Activated CD4-positive, alpha-beta T cell treated with anti-CD3 and anti-CD28 coated beads, Interleukin-2, amount 10 ng/mL, durations not matched to agents 7 days and 5 days (primary cell): ENCODE results near the gene EP300. TPM values are rescaled to one million over a fixed set of nuclear protein-coding genes. Genes with fewer than 3 reads are reported as not detected.

Experiments
- CTCF ChIA-PET: fragments of 350-600 bp; sonication (Branson Sonifier 250); formaldehyde crosslinking; loops from one replicate; lab custom pipeline; 2021; ENCODE audit warnings: antibody characterized with exemption; lab: Charles Lee
- POLR2A ChIA-PET: fragments of 350-600 bp; sonication (Branson Sonifier 250); formaldehyde crosslinking; loops from one replicate; lab custom pipeline; 2021; ENCODE audit warnings: antibody characterized with exemption; lab: Charles Lee
- DNase-seq: peaks from one replicate; pipeline ENCODE4 v3.0.0-alpha.2; 2020
- H3K27ac Mint-ChIP-seq: one replicate; pipeline ENCODE4 v1.8.0; 2021; ENCODE audit warnings: mild to moderate bottlenecking, moderate library complexity, mixed read lengths
- H3K27me3 Mint-ChIP-seq: one replicate; pipeline ENCODE4 v1.8.0; 2021; ENCODE audit warnings: mixed read lengths
- H3K36me3 Mint-ChIP-seq: one replicate; pipeline ENCODE4 v1.8.0; 2021; ENCODE audit warnings: low read depth, mixed read lengths
- H3K4me1 Mint-ChIP-seq: one replicate; pipeline ENCODE4 v1.8.0; 2021; ENCODE audit warnings: mixed read lengths
- H3K4me3 Mint-ChIP-seq: one replicate; pipeline ENCODE4 v1.8.0; 2021; ENCODE audit warnings: mild to moderate bottlenecking, moderate library complexity, mixed read lengths
- H3K9me3 Mint-ChIP-seq: one replicate; pipeline ENCODE4 v1.8.0; 2021; ENCODE audit warnings: mixed read lengths
- total RNA-seq, 2 experiments: library from RNA; stranded (reverse); gene quantifications; one replicate each; pipeline ENCODE4 v1.2.3, GENCODE V29; 2021

Gene EP300
- total RNA-seq, 2 experiments from 2014 or later: 78.7 to 79.2 TPM

GRCh38 chr22:41204992-41205900, 112.9 kb downstream of the EP300 start, which contains the start of gene L3MBTL2:
Gene L3MBTL2 (plus strand): TSS chr22:41205312. CDS start chr22:41205363, 51 bp downstream.
- ChIA-PET CTCF (no interaction called here), POLR2A (no interaction called here)
- peak within 1 kb of the TSS; percentile 96 for H3K4me3 Mint-ChIP-seq
- peak within 1 kb of the TSS; percentile 94 for H3K27ac Mint-ChIP-seq
- peaks cover 28% of the 10 kb centered on the region for H3K4me1 Mint-ChIP-seq
- H3K27me3 Mint-ChIP-seq: peaks cover 22% of the 10 kb centered on the region
- peaks cover 10% of the 10 kb centered on the region for H3K36me3 Mint-ChIP-seq
- peak; percentile 99 for DNase-seq
- H3K9me3 Mint-ChIP-seq: no peaks in the 10 kb centered on the region

- H3K27ac Mint-ChIP-seq: no peak overlapping the region
Observed at GRCh38 chr22:41206719-41207118, 114.3 kb downstream of the EP300 start.

GRCh38 chr22:41215409-41215808, 123.0 kb downstream of the EP300 start:
- Mint-ChIP-seq H3K9me3 (no peaks in the 10 kb centered on the region), H3K27me3 (no peaks in the 10 kb centered on the region), H3K27ac (no peak overlapping the region), H3K4me3 (no peak overlapping the region), H3K36me3 (peaks cover 40% of the 10 kb centered on the region), H3K4me1 (peaks cover 25% of the 10 kb centered on the region)
- ChIA-PET CTCF (interaction anchor here (1.9 kb wide), 1 partner anchor 22 kb away, joined by 8 read pairs; no protein-coding TSS in a partner anchor), POLR2A (no interaction called here)
- DNase-seq: no peak

More at GRCh38 chr22:41206719-41207118, 114.3 kb downstream of the EP300 start:
- POLR2A ChIA-PET: no interaction called here
- peaks cover 11% of the 10 kb centered on the region for H3K36me3 Mint-ChIP-seq
- peak overlapping the region; percentile 48 for H3K4me3 Mint-ChIP-seq
- H3K4me1 Mint-ChIP-seq: peaks cover 28% of the 10 kb centered on the region
- no peak for DNase-seq
- peaks cover 14% of the 10 kb centered on the region for H3K27me3 Mint-ChIP-seq
- H3K9me3 Mint-ChIP-seq: no peaks in the 10 kb centered on the region
- CTCF ChIA-PET: interaction anchor here (0.7 to 2.1 kb wide), 3 partner anchors 9 to 284 kb away, joined by 3 to 9 read pairs (median 7); no protein-coding TSS in a partner anchor

GRCh38 chr22:41215926-41216325, 123.5 kb downstream of the EP300 start:
- no peak overlapping the region for H3K4me3 Mint-ChIP-seq
- peaks cover 43% of the 10 kb centered on the region for H3K36me3 Mint-ChIP-seq
- CTCF ChIA-PET: interaction anchor here (1.3 to 1.9 kb wide), 2 partner anchors 8 to 22 kb away, joined by 3 to 8 read pairs; no protein-coding TSS in a partner anchor
- DNase-seq: no peak
- H3K27ac Mint-ChIP-seq: no peak overlapping the region
- POLR2A ChIA-PET: no interaction called here
- H3K9me3 Mint-ChIP-seq: no peaks in the 10 kb centered on the region
- peaks cover 25% of the 10 kb centered on the region for H3K4me1 Mint-ChIP-seq
- no peaks in the 10 kb centered on the region for H3K27me3 Mint-ChIP-seq

- DNase-seq: no peak
- Mint-ChIP-seq H3K36me3 (peaks cover 45% of the 10 kb centered on the region), H3K27ac (peak overlapping the region; percentile 80), H3K4me3 (peak overlapping the region; percentile 34), H3K4me1 (peaks cover 25% of the 10 kb centered on the region), H3K9me3 (no peaks in the 10 kb centered on the region), H3K27me3 (no peaks in the 10 kb centered on the region)
- ChIA-PET POLR2A (interaction anchor here (1.3 kb wide), 1 partner anchor 20 kb away, joined by 3 read pairs; no protein-coding TSS in a partner anchor), CTCF (interaction anchor here (0.6 to 1.4 kb wide), 5 partner anchors 9 to 1827 kb away, joined by 3 to 5 read pairs (median 3); no protein-coding TSS in a partner anchor)
Observed at GRCh38 chr22:41216984-41217383, 124.6 kb downstream of the EP300 start.

- Mint-ChIP-seq H3K9me3 (no peaks in the 10 kb centered on the region), H3K4me3 (peak overlapping the region; percentile 38), H3K36me3 (peaks cover 43% of the 10 kb centered on the region), H3K27me3 (no peaks in the 10 kb centered on the region), H3K27ac (peak overlapping the region; percentile 80), H3K4me1 (peaks cover 25% of the 10 kb centered on the region)
- ChIA-PET POLR2A (interaction anchor here (1.3 kb wide), 1 partner anchor 20 kb away, joined by 3 read pairs; no protein-coding TSS in a partner anchor), CTCF (interaction anchor here (0.6 to 1.4 kb wide), 4 partner anchors 10 to 67 kb away, joined by 3 to 5 read pairs (median 4); no protein-coding TSS in a partner anchor)
- DNase-seq: peak; percentile 67
Observed at GRCh38 chr22:41217553-41218157, 125.3 kb downstream of the EP300 start.

GRCh38 chr22:41222846-41223507, 130.6 kb downstream of the EP300 start:
- no peak overlapping the region for H3K4me3 Mint-ChIP-seq
- no peak for DNase-seq
- no peak overlapping the region for H3K27ac Mint-ChIP-seq
- ChIA-PET CTCF (interaction anchor here (0.5 to 3.0 kb wide), 4 partner anchors 11 to 352 kb away, joined by 3 to 13 read pairs (median 4); no protein-coding TSS in a partner anchor), POLR2A (no interaction called here)
- no peaks in the 10 kb centered on the region for H3K9me3 Mint-ChIP-seq
- H3K36me3 Mint-ChIP-seq: peaks cover 20% of the 10 kb centered on the region
- no peaks in the 10 kb centered on the region for H3K27me3 Mint-ChIP-seq
- peaks cover 6% of the 10 kb centered on the region for H3K4me1 Mint-ChIP-seq

- Mint-ChIP-seq H3K9me3 (no peaks in the 10 kb centered on the region), H3K27me3 (no peaks in the 10 kb centered on the region), H3K36me3 (peaks cover 20% of the 10 kb centered on the region), H3K4me1 (peaks cover 2% of the 10 kb centered on the region), H3K27ac (no peak overlapping the region), H3K4me3 (no peak overlapping the region)
- POLR2A ChIA-PET: no interaction called here
- CTCF ChIA-PET: interaction anchor here (0.5 to 3.0 kb wide), 3 partner anchors 10 to 16 kb away, joined by 3 to 13 read pairs (median 4); no protein-coding TSS in a partner anchor
- no peak for DNase-seq
Observed at GRCh38 chr22:41223535-41223934, 131.1 kb downstream of the EP300 start.

- ChIA-PET CTCF (interaction anchor here (0.5 to 2.3 kb wide), 4 partner anchors 11 to 332 kb away, joined by 3 to 17 read pairs (median 3); no protein-coding TSS in a partner anchor), POLR2A (interaction anchor here (0.7 kb wide), 1 partner anchor 11 kb away, joined by 3 read pairs; no protein-coding TSS in a partner anchor)
- H3K4me1 Mint-ChIP-seq: no peaks in the 10 kb centered on the region
- H3K36me3 Mint-ChIP-seq: peaks cover 12% of the 10 kb centered on the region
- H3K27me3 Mint-ChIP-seq: no peaks in the 10 kb centered on the region
- H3K4me3 Mint-ChIP-seq: no peak overlapping the region
- H3K9me3 Mint-ChIP-seq: no peaks in the 10 kb centered on the region
- no peak for DNase-seq
- H3K27ac Mint-ChIP-seq: no peak overlapping the region
Observed at GRCh38 chr22:41226723-41227655, 134.6 kb downstream of the EP300 start.

GRCh38 chr22:41229215-41229614, 136.8 kb downstream of the EP300 start:
- CTCF ChIA-PET: interaction anchor here (0.9 kb wide), 1 partner anchor 9 kb away, joined by 3 read pairs; no protein-coding TSS in a partner anchor
- H3K27me3 Mint-ChIP-seq: no peaks in the 10 kb centered on the region
- DNase-seq: no peak
- no peaks in the 10 kb centered on the region for H3K9me3 Mint-ChIP-seq
- H3K4me1 Mint-ChIP-seq: no peaks in the 10 kb centered on the region
- peaks cover 8% of the 10 kb centered on the region for H3K36me3 Mint-ChIP-seq
- POLR2A ChIA-PET: no interaction called here
- no peak overlapping the region for H3K4me3 Mint-ChIP-seq
- no peak overlapping the region for H3K27ac Mint-ChIP-seq
